Activated T-cell treated with anti-CD3 and anti-CD28 coated beads for 48 hours (primary cell): ENCODE data around the gene GNAT3.

Source experiments
- DNase-seq: peaks from one replicate; pipeline ENCODE4 v3.0.0-alpha.2; 2020; ENCODE audit warnings: low read depth

Gene GNAT3

DNA sequence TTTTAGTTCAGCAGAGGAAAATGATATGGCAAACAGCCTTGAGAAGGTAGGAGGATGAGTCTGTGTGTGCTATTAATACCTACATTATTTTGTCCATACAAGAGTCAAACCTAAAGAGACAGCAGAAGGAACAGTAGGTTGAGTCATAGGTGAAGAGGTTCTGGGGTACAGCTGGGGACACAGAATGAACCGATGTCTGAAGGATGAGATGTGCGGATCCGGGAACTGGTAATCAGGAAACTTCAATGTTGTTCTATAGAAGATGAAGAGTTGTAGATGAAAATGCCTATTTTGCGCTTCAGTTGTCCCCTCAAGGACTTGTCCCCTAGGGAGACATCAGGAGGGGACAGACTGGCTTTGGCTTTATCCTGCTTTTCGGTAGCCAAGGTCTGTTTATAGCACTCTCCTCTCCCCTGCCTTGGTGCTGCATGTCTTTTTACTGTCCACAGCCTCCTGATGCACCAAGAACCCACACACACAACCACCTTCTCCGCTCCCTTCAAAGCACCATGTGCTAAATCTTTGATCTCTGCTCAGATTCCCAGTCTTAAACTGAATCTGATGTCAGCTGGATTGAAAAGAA lies 94.6 kb downstream of the GNAT3 start:
- DNase-seq: no peak

DNA sequence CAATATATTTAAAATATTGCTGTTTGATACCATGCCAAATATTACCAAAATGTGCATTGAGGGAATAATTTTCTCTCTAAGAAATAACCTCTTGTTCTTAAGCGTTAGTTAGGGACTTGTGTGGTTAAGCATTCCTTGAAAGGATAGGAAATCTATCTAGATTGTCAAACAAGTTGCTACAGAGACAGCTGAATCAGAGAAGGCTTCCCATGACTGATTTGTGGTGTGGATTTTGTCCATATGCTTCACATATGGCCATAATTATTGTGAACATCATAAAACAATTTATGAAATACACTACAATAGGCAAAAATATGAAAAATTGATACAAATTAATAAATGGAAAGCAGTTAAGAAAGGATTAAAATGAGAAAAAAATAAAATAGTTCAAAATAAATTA lies 96.3 kb downstream of the GNAT3 start:
- no peak for DNase-seq

DNA sequence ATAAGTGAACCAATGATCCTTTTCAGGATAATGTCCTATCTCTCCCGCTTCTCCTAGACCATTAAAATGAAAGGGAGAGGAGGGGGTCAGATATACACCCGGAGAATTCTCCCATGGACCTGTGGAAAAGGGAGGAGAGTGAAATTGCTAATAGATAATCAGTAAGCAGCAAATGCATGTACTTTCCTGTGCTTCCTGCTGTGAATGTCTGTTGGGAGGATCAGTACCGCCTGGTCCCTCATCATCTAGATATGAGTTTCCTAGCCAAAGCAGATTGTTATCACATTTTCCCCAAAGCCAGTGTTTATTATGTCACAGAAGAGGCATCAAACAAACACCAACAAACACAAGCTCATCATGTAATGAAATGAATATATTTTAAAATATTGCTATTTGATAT lies 96.8 kb downstream of the GNAT3 start:
- no peak for DNase-seq

DNA sequence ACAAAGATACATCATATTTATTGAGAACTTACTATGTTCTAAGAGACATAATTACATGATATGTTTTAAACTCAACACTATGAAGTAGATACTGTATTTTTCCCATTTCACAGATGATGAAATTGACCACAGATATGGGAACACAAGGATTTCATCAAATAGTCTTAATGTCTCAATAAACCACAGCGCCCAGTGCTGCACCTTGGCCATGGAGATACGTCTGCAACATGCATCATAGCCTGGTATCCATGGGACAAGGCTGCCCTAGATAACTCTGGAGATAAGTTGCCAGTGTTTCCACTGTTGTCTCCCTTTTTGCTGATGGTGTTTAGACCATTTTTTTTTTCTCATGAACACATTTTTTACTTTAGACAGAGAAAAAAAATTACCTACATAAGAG lies 97.5 kb downstream of the GNAT3 start:
- DNase-seq: no peak

DNA sequence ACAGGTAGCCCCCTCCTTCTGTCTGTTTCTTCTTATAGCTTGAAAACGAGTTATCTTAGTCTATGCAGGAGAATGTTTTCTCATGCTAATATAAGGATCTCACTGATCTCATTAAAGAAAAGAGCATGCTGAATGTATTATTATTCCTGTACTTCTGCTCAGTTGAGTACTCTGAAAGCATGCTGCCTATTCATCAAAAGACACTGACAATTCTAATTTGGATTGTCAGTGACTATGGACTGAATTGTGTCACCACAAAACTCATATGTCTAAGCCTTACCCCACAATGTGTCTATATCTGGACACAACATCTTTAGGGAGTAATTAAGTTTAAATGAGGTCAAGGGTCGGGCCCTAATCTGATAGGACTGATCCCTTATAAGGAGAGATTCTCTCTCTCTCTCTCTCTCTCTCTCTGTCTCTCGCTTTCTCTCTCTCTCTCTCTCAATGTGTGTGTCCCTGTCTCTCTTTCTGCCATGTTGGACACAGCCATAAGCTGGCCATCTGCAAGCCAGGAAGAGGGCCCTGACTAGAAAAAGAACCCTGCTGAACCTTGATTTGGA lies 98.4 kb downstream of the GNAT3 start:
- no peak for DNase-seq

DNA sequence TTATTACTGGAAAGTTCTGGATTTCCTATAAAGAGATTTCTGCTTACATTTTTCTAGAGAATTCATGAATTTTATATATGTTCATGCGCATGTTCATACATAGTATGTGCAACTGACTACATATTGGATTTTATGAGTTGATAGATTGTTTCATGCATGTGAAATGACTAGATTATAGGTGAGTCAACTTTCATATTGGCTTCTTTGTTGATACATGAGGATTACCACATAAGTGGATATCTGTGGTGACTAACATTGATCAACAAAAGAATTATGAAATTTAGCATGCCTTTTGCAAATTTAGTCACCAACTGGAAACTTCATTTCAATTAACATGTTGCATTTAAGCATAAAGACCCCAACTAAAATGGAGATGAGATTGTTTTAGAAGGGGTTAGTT lies 99.0 kb downstream of the GNAT3 start:
- no peak for DNase-seq

DNA sequence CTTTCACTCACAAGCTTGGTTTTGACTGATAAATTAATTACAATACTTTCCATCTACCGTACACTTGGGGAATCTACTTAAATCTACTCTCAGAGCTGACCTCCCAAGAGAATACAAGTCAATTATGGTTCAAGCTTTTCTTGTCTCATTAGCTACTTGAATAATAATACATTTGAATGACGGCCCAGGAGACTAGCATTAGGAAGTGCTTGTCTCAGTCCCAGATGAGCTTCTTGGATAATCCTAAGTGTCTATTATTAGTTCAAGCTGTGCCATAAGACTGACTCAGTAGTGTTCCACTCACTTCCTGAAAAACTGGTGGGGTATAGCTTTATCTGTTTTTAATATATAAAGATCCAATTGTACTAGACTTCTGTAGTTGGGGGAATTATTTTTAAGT lies 100.2 kb downstream of the GNAT3 start:
- DNase-seq: no peak

DNA sequence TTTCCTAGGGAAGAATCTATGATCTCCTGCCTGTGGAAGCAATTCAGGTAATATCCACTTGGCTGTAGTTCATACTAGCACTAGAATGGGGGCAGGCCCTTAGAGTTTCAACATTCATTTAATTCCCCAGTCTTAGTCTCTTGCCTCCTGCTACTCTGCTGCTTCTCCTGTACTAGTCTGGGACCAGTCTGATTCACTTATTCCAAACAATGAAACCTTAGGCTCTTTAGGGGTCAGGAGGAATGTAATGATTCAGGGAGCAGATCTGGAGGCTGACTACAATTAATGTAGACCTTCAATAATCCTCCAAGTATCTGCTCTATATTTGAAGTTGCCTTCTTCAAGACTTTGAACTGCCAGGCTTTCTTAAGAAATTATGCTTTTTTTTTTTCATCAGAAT lies 101.8 kb downstream of the GNAT3 start:
- DNase-seq: no peak
